GM04503 (cell line): ENCODE data around the gene PCAT7.

Experiments
- DNase-seq: peaks from one replicate; pipeline ENCODE4 v3.0.0-alpha.2; 2012; ENCODE audit warnings: low read depth

Gene PCAT7

DNA sequence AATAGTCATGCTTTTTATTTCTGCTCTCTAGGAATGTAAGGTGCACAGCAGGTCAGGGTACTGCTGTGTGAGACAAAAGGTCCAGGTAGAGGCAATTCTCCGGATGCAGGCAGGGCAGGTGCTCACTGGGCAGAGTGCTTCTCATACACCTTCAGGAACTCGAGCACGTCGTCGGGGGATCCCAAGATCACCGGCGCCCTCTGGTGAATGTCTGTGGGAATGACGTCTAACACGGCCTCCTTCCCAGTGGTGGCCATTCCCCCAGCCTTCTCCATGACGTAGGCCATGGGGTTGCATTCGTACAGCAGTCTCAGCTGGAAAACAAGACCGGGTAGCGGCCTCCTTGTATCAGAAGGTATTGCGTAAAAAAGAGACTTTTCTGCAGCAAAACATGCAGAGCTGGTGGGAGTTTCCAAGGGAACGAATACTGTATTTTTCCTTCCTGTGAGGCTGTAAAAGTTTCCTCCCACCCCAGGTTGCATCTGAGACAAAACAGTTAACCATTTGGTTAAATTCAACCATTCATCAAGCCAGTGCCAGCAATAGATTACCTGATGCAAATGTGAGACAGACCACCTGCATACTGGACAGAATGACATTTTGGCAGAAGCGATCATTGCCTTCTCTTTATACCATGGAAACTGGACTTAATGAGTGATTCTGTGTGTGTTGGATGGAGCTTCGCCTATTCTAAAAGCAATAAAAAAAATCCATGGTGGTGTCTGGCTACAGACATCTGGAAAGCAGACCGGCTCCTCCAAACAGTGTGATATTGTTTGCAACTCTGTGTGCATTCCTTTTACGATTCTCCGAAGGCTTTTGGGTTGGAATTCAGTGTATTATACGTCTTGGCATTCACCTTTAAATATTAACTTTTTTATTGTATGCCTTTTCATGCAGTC, 48.6 kb downstream of the PCAT7 start:
- DNase-seq = no peak

DNA sequence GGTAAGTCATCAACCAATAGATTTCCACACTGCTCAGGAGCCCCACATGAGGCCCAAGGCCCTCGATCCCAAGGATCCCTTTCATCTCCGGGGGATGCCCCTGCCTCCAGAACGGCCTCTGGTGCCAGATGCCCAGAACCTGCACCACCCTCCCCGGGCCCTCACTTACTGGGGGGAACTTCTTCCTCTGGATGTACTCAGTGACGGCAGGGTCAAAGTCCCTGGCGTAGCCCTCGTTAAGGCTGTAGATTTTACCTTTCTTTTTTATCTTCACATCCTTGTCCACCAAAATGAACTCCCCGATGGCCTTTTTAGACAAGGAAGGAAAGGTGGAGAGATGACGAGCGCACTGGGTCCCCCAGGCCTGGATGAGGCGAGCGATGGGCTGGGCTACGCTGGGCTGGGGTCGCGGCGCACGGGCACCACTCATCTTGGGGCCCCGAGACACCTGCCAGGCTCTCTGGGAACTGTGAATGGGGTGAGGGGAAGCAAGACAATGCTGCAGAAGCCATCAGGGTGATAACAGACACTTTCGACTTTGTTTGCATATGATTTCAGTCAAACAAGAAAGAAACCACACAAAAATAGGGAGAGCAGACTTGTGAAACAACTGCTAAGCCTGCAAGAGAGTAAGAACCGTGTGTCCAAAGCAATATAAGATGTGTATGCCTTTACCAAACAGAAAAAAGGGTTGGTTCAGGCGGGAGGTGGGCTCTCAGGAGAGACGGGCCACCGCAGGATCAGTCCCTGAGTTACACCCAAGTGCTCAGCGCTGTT, 52.0 kb downstream of the PCAT7 start:
- DNase-seq = no peak

GRCh38 chr9:94607423-94607691, 52.5 kb downstream of the PCAT7 start:
- no peak for DNase-seq

DNA sequence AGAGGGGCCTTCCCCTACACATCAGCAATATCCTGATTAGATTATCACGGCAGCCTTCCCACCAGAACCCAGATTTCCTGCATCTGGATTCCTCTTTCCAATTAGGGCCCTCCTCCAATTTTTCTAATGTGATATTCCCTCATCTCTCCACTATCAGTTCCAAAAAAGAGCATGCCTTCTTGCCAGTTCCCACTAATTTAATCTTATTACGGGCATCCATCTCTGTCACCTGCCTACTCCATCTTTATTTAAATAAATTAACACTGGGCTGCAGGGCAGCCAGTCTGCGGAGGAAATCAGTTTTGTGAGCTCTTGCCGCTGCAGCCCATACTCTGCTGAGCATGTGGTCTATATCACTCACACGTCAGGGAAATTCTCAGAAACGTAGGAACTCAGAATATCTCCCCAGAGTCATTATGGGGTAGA, 55.3 kb downstream of the PCAT7 start:
- no peak for DNase-seq

- no peak for DNase-seq
These were observed 56.8 kb downstream of the PCAT7 start for GRCh38 chr9:94611638-94612068.

DNA sequence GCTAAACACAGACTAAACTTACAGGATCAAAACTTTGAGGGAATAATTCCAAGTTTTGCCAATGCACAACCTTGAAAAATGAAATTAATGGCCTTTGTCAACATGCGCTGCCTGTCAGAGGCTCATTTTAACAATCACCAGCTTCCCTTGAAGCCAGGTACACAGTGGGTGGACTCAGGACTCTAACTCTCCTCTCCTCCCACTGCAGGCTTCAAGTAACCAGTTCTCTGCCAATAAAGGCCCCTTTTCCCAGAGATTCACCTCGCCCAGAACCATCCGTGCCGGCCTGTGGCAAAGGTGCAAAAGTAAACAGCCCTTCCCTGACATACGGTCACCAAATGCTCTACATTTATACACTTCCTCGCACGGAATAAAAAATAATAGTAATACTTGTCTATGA, 57.2 kb downstream of the PCAT7 start:
- DNase-seq = no peak

DNA sequence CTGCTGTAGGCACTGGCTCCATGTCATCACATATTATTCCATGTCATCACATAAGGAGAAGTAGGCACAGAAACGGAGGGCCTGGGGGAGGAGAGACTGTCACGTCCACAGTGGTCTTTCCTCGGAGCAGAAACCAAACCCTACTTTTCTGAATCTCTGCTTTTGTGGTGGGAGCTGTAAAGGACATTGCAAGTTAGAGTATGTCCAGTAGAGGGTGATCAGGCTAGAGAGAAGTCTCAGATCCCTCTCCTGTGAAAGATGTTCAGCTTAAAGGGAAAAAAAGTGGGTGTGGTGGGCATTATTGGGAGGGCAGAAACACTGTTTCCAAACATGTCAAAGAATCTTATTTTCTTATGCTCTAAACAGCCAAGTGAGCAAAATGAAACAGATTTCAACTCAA, 58.1 kb downstream of the PCAT7 start:
- DNase-seq = no peak

- DNase-seq = no peak
These were observed 64.1 kb downstream of the PCAT7 start for GRCh38 chr9:94619026-94619425.
